Measurements from ENCODE around the gene TCEAL1.

The TCEAL1 gene

GRCh38 chrX:103616676-103617186, 12.0 kb upstream of the TCEAL1 start:
- no peak for DNase-seq (ENCODE audit: low read depth)
- no peak for TF ChIP-seq CTCF (IDR thresholded peaks at IDR 0.05; ENCODE audit: low read depth, low read length, missing control alignments)
- no peak overlapping the region for H3K4me3 ChIP-seq (ENCODE audit: low read depth, low read length)

GRCh38 chrX:103624111-103624510, 4.7 kb upstream of the TCEAL1 start:
- no peak for DNase-seq (ENCODE audit: low read depth)
- no peak for TF ChIP-seq CTCF (IDR thresholded peaks at IDR 0.05; ENCODE audit: low read depth, low read length, missing control alignments)

GRCh38 chrX:103626855-103627254, 1.9 kb upstream of the TCEAL1 start:
- no peak for TF ChIP-seq CTCF (IDR thresholded peaks at IDR 0.05; ENCODE audit: low read depth, low read length, missing control alignments)
- H3K4me3 ChIP-seq (ENCODE audit: low read depth, low read length), result no peak overlapping the region

More at GRCh38 chrX:103624111-103624510, 4.7 kb upstream of the TCEAL1 start:
- H3K4me3 ChIP-seq (ENCODE audit: low read depth, low read length), result no peak overlapping the region

GRCh38 chrX:103629318-103630170, 769 bp downstream of the TCEAL1 start:
- no peak for DNase-seq (ENCODE audit: low read depth)
- TF ChIP-seq CTCF (IDR thresholded peaks at IDR 0.05; ENCODE audit: low read depth, low read length, missing control alignments), result peak; percentile 16
- peak overlapping the region; percentile 66 for H3K4me3 ChIP-seq (ENCODE audit: low read depth, low read length)

More at GRCh38 chrX:103626855-103627254, 1.9 kb upstream of the TCEAL1 start:
- DNase-seq (ENCODE audit: low read depth), result no peak

GRCh38 chrX:103630171-103630511, 1.4 kb downstream of the TCEAL1 start:
- H3K4me3 ChIP-seq (ENCODE audit: low read depth, low read length), result peak overlapping the region; percentile 66
- no peak for DNase-seq (ENCODE audit: low read depth)
- TF ChIP-seq CTCF (IDR thresholded peaks at IDR 0.05; ENCODE audit: low read depth, low read length, missing control alignments), result no peak

- no peak overlapping the region for H3K4me3 ChIP-seq (ENCODE audit: low read depth, low read length)
- no peak for TF ChIP-seq CTCF (IDR thresholded peaks at IDR 0.05; ENCODE audit: low read depth, low read length, missing control alignments)
- DNase-seq (ENCODE audit: low read depth), result no peak
Measured at GRCh38 chrX:103631145-103631544, 2.4 kb downstream of the TCEAL1 start.

- H3K4me3 ChIP-seq (ENCODE audit: low read depth, low read length), result no peak overlapping the region
- no peak for TF ChIP-seq CTCF (IDR thresholded peaks at IDR 0.05; ENCODE audit: low read depth, low read length, missing control alignments)
- no peak for DNase-seq (ENCODE audit: low read depth)
Measured at GRCh38 chrX:103635436-103635835, 6.7 kb downstream of the TCEAL1 start.
